GM19240 (cell line): Measurements from ENCODE around the gene ITIH5.

ENCODE experiments used
- DNase-seq: peaks from one replicate; pipeline ENCODE4 v3.0.0; 2011; ENCODE audit warnings: low spot score; ENCODE audit not compliant: insufficient read length

The ITIH5 gene

DNA sequence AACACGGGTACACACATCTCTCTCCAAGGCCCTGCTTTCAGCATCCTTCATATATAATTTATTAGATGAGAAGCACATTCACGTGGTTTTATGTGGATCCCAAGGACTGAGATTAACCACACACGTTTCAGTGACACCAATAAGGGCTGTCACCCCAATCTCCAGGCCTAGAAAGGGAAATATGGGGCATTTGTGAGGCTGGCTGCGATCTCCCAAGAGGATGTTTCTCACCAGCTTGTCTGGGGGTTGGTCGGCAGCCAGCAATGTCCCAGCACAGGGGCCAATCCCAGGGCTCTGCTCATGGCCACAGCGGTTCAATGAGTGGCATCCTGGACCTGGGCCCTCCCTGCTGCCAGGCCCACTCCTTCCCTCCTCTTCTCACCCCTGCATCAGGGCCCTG, 115.5 kb downstream of the ITIH5 start:
- DNase-seq: no peak

DNA sequence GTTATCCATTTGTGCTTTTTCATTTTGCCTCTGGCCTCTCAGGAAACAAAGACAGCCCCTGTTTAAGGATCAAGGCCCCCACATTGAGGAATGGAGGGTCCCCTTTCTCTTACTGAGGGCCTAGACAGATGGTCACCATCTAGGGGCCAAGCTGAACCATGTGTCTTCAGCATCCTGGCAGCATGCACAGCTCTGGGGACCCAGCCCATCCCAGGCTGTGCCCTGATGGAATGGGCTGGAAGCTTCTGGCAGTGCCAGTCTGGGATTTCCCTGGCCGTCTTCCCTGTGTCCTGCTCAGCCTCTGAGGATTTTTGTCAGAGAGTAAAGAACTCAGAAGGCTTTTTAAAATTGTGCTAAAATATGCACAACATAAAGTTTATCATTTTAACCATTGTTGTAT, 116.8 kb downstream of the ITIH5 start:
- DNase-seq: no peak

DNA sequence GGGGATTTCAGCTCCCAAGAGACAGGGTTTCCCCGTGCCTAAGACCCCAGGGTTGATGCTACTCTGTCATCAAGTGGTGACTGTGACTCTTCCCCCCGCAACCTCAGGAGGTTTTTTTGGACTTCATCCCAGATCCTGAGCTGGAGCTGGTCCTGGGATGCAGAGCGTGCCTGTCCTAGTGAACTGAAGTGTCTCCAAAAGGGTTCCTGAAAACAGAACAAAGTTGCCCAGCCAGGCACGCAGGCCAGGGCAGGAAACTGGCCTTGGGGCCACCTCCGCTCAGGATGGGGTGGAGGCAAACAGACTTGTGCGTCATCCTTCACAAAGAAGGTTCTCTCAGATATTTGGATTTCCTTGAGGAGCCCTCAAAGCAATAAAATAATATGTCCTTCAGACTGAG, 118.9 kb downstream of the ITIH5 start:
- no peak for DNase-seq

DNA sequence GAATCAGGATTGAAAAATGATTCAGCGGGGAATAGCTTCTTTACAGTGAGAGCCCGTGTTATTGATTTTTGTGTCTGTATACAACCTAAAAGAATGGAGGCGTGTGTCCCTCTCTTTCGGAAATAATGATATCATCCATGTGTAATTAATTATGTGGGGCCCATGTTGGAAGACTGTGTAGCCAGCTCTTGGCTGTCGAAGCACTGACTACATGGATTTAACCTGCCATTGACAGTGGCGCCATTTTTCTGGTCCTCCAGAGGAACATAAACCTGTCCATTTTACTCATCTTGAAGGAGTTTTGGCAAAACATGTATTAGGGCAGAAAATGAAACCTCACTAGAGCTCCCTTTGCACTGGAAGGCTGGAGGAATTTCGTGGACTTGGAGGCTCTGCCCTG, 119.6 kb downstream of the ITIH5 start:
- DNase-seq: no peak

GRCh38 chr10:7546385-7546967, 120.3 kb downstream of the ITIH5 start:
- DNase-seq: no peak

DNA sequence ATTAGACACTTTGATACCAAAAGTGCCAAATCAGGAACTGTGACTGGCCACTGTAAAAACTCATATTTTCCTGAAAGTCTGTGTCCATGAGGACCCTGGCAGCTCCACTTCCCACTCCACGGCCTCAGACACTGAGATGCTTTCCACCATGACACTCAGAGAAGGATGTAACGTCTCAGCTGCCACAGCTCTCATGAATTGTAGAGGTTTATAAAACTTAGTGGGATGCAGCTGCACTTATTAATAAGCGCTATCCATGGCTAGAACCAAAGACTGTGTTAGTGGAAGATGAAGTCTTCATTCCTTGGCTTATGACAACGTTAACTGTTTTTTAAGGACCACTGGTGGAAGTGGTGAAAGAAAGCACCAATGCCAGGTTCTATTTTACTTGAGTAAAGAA, 121.0 kb downstream of the ITIH5 start:
- DNase-seq: no peak

GRCh38 chr10:7545261-7545660, 121.5 kb downstream of the ITIH5 start:
- DNase-seq: no peak

DNA sequence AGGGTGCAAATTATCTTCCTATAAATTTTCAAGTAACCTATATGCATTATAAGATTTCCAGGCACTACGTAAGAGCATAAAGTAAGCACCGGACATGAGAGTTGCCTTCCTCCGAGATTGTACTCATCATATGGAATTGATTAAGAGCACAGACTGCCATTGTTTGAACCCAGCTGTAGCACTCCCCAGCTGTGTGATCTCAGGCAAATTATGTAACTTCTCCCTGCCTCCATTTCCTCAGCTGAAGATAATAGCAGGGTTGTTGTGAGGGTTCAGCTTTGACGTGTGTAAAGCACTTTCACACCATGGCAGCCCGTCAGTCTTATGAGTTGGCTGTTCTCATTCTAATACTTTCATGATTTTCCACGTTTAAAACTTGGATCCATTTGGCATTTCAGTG, 122.6 kb downstream of the ITIH5 start:
- no peak for DNase-seq

DNA sequence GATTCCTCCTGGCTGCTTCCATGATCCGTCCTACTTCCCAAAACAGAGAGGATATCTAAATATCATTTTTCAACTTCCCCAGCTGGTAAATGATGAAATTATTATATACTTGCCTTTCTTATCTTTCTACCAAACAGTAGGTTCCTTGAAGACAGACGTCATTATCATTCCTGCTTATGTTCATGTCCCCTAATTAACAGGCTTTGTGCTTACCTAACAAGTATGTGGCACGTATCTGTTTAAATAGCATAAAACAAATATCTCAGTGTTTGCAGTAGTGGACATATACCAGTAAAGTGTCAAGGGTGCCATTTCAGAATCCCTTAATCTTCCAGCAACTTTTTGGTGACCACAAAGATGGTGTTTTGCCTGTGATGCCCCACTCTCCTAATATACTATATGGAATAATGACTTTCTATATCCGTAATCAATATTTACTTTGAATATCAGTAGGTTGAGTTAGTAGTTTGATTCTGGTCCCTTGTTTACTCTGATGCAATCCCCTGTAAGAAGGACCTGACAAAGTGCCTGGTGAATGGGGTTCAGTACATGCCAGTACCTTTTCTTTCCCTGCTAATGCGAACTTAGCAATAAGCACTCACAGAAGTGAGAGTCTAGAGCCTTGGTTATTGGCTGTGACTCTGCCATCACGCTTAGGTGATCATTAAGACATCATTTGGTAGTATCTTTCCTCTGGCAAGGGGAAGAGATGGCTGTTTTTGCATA, 124.4 kb downstream of the ITIH5 start:
- DNase-seq: no peak

GRCh38 chr10:7541137-7542087, 125.4 kb downstream of the ITIH5 start:
- DNase-seq: no peak

DNA sequence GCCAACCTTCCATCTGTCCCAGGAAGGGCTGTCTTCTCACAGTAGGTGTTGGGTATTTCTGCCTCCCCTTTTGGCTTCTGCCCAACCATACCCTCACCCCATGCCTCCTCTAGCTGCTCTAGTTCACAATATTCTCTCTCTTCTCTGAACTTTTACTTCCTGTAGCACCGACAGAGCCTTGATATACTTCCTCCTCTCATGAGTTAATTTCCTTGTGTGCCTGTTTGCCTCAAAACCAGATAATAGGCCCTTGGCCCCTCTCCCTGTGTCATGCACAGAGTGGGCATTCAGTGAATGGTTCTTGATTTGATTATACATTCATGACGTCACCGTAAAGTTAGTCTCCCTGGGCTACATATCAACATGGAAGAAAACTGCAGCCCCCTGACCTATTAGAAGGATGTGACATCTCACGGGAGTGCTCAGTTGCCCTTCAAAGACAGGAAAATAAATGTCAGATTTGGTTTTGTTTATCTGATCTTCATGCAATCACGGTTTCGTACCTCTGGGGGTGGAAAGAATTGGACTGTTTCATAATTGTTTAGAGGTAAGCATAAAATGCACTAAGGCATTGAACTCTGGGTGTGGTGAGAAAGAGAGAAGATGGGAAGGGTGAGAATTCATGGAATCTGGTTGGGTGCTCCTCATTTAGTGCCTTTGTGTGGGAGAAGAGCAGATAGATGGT, 127.7 kb downstream of the ITIH5 start:
- no peak for DNase-seq

- DNase-seq: no peak
Measured at GRCh38 chr10:7537126-7537525, 129.6 kb downstream of the ITIH5 start.

GRCh38 chr10:7534480-7534852, 132.3 kb downstream of the ITIH5 start:
- DNase-seq: no peak

DNA sequence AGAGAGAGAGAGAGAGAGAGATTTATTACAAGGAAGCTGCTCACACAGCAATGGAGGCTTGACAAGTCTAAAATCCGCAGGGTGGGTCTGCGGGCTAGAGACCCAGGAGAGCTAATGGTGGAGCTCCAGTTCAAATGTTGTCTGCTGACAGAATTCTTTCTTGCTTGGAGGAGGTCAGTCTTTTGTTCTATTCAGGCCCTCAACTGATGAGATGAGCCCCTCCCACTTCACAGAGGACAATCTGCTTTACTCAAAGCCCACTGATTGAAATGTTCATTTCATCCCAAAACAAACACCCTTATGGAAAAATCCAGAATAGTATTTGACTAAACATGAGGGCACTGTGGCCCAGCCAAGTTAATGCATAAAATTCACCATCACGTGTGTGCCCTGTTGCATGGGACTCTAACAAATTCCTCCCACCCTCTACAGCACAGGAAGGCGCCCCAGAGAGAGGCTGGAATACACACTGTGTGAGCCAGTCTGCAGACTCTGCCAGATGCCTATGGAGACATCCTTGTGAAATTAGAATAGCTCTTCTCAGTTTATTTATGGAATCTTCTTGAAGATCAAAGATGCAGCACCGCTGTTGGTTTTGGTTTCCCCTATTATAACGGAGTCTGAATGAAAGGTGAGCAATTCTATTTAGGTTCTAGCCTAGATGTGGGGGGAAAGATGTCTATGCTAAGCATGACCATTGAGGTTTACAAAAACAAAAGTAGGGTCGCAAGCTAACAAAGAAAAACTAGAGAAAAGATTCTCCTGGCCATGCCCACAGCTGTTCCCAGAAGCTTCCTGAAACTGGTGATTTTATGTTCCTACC, 132.9 kb downstream of the ITIH5 start:
- DNase-seq: no peak

DNA sequence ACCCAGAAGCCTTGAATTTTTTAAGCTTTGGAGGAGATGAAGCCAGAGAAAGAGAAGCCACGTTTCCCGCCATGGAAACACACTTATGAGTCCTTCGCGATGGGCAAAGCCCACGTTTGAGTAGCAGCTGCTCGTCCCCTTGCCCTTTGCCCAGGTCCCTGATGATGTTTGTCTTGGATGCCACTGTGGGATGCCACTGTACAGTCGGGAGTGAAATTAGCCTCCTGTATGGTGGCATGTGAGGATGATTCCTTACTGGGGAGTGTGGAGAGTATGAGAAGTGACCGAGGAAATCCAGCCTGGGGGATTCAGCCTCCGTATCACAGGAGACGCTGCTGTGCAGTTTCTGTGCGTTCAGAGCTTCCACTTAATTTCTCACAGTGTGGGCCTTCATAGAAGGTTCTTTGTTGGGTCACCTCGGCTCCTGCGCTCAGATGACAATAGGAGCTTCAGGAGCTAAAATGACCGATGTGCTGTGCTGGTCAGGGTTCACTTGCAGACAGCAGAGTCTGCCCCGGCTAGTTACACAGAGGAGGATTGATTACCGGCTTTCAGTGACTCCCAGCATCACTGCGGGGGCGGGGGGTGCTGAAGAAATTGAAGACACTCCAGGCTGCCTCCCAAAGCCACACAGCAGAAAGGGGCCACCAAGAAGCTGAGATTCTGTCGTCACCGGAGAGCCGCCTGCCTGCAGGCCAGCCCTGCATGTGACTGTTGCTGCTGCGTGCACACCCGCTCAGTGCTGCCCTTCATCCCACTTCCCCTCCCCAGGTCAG, 133.9 kb downstream of the ITIH5 start:
- DNase-seq: no peak

DNA sequence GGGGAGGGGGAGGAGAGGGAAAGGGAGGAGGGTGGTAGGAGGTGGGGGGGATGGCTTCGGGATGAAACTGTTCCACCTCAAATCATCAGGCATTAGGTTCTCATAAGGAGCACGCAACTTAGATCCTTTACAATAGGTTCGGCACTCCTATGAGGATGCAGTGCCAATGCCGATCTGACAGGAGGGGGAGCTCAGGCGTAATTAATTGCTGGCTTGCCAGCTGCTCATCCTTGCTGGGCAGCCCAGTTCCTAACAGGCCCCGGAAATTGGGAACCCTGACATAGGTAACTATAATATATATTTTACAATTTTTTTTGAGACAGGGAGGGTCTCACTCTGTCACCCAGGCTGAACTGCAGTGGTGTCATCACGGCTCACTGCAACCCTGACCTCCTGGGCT, 137.1 kb downstream of the ITIH5 start:
- DNase-seq: no peak

- no peak for DNase-seq
Measured at GRCh38 chr10:7527468-7527867, 139.3 kb downstream of the ITIH5 start.

DNA sequence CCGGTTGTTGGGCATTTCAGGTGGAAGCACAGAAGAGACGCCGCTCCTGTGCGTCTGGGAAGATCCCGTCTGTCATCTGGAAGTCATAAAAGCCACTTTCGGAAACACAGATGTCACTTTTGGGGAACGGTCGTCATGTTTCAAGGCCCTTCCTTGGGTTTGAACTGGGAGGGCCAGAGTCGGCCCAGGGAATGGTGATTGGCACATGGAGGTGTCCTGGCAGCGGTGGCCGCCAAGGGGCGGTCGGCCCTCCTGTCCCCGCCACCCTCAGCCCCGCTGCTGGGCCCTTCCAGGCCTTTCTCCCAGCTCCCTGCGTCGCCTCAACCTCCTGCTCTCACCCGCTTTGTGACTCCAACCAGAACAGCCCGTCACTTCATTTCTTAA, 140.8 kb downstream of the ITIH5 start:
- no peak for DNase-seq

DNA sequence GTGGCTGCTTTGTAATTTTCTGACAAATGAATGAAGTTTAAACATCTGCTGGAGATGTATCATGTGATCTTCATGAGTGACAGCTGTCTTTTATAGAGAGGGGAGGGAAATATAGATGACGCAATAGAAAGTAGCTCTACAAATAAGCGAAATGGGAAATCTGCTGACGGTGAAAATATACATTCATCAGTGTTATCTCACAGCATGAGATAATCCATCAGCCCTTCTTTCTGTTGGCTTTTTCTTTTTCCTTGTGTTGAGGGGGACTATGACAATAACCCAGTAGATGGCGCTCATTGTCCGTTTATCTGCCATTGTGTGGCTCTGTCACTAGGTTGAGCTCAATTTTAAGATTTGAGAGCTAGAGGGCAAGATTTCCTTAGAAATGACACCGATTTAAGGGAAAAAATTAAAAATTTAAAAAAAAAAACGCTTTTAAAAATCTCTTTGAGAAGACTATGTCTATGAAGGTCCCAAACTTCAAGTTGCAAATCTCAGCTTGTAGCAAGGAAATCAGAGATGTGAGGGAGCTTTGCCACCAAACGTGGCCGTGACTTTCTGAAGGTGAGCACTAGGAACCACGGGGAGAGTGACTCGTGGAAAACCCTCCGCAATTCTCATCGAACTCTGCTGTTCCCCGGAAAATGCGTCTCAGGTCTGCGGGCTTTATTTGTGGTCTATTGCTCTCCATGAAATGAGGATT, 141.3 kb downstream of the ITIH5 start:
- DNase-seq: peak; percentile 29

DNA sequence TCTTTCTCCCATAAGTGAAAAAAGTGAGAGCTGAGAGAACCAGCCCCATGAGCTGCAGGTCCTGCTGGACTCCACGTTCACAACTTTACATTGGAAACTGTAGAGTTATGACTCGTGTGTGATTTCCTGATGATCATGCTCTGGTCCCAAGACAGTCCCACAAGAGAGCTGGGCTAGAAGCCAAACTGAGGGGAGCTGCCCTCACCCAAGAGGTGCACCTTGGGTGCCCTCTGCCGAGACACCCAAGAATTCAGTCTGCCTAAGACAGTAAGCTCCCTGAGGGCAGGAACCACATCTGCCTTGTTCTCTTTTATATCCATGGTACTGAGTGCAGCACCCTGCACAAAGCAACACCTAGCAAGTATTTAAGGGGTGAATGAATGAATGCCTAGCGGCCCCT, 143.1 kb downstream of the ITIH5 start:
- DNase-seq: no peak
